NOMO-1 treated with DMSO at 0.1 percent for 48 hours (cell line): ENCODE measurements around the gene TANC1.

Experiments used
- DNase-seq: peaks from one replicate; lab custom pipeline; 2025; ENCODE audit not compliant: unreplicated experiment; lab: John Stamatoyannopoulos, UW

TANC1 gene

GRCh38 chr2:159153951-159154350 lies 185.5 kb downstream of the TANC1 start:
- no peak for DNase-seq

- DNase-seq, result no peak
Measured at GRCh38 chr2:159154366-159154765, 185.9 kb downstream of the TANC1 start.

DNA sequence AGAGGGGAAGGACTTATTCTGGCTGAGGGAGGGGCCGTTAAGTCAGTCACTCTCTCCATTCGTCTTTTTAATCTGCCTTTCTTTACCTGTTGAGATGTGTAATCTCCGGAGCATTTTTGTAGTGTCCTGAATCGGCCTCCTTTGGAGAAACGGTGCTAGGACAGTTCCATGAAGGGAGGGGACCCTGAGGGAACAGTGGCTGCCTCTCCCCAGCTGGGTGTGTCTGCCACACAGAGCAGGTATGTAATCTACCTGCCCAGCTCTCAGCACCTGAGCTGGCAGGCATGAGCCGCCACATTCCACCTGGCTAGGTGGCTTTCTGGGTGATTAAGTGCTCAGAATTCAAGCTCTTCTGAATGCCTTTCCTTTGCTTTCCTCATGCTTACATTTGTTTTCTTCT lies 186.9 kb downstream of the TANC1 start:
- DNase-seq, result no peak

- no peak for DNase-seq
Measured at GRCh38 chr2:159155791-159156190, 187.4 kb downstream of the TANC1 start.

DNA sequence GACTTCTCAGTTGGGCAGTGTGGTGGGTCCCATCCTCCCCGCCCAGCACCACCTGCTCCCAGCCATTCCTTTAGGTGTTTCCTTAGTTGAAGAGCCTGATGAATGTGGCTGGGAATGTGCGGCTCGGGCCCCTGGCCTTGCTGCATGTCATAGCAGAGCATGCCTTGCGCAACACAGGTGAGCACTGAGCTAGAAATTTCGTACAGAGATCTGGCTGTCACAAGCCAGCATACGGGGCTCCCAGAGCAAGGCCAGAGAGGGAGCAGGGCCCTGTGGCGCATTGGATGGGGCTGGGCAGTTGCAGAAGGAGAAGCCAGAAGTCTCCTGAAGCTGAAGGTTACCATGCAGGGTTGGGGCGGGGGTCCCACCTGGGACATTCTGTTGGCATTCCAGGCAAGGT lies 188.4 kb downstream of the TANC1 start:
- DNase-seq, result no peak

DNA sequence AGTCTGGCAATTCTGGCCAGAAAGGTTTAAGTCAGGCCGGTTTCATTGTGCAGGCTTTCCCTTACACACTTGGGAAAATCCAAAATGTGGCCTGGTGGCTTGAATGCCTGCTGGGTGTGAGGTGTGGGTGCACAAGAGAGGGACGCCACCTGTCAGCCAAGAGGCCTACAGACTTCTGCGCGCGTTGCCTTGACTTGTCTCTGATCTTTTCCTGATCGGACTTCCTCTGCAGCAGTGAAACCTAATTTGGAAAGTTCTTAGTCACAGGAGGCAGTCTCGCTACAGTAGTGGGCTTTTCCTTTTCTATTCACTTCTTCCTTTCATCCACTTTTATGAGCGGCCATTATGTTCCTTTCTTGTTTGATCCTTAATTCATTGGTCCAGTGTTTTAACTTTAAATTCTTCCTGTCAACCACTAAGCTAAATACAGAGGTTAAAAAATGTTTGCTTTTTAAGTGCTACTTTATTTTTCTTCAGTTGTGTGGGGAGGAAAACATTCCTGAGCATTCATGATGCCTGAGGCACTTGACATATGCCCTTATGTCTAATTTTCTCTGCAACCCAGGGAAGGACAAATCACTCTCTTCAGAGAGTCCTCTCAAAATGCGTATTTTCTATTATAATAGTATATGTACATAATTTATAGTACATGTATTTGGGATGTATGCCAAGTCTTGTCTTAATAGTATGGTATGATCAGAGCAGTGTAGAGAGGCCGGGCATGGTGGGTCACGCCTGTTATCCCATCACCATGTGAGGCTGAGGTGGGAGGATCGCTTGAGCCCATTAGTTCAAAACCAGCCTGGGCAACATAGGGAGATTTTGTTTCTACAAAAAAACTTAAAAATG lies 189.1 kb downstream of the TANC1 start:
- no peak for DNase-seq

- no peak for DNase-seq
Measured at GRCh38 chr2:159160412-159160811, 192.0 kb downstream of the TANC1 start.

DNA sequence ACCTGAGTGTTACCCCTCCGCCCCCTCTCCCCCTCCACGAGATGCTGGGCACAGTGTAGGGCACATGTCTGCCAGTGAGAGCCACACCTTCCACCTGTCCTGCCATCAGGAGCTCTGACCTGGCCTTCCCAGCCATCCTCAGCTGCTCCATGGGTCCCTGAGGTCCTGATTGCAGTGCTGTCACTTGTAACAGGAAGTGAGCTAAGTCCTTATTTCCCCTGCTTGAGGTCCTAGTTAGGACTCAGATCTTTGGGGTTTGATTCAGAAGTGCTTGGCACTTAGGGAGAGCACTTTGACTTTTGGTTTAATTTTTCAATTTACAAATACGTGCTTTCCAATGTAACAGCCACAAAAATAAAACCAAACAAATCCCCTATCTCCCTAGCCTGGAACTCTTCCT lies 192.5 kb downstream of the TANC1 start:
- peak; percentile 15 for DNase-seq

- no peak for DNase-seq
Measured at GRCh38 chr2:159163930-159164329, 195.5 kb downstream of the TANC1 start.

GRCh38 chr2:159164457-159164911 lies 196.0 kb downstream of the TANC1 start:
- DNase-seq, result no peak

GRCh38 chr2:159165048-159165447 lies 196.6 kb downstream of the TANC1 start:
- DNase-seq, result no peak

GRCh38 chr2:159168707-159169106 lies 200.3 kb downstream of the TANC1 start:
- DNase-seq, result no peak

DNA sequence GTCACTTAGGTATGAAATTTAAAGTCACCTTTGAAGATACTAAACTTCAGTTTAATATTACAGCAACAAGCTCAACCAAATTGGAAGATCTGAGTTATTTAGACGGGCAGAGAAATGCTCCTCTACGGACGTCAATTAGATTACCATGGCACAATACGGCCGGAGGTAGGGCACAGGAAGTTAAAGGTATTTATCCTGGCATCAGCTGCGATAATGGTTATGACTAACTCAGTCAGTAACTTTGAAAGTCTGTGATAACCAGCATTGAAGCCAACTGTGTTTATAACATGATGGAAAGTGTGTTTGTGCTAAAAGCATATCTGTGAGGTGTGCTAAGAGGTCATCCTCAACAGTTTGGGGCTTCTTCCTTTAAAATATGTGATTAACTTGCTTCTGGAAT lies 200.7 kb downstream of the TANC1 start:
- no peak for DNase-seq

DNA sequence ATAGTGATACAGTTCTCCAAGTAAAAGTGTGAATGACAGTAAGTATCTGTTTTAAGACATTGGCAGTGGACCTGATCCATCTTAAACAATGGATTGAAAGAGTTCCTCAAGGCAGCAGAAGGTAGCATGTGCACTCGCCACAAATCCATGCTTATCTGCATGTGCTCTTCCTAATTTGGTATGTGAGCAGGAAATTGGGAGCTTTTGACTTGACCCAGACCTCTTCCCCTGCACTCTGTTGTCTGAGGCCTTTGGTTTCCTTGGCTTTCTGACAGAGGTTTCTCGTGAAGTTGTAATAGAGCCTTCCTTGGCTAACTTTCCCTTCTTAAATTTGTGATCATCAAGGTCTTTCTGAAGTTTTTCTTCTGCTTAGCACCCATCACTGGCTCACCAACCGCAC lies 204.0 kb downstream of the TANC1 start:
- DNase-seq, result no peak

DNA sequence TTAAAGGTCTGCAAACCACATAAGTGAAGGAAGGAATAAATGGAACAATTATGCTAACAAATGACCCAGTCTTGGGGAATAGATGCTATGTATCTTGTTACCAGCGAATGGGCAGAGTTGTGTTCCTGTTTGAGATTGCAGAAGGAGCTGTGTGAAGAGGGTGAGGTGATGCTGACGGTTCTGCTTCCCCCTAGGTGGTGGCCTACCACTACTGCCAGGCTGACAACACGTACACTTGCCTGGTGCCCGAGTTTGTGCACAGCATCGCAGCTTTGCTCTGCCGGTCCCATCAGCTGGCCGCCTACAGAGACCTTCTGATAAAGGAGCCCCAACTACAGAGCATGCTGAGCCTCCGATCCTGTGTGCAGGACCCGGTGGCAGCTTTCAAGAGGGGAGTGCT lies 206.3 kb downstream of the TANC1 start:
- DNase-seq, result no peak

DNA sequence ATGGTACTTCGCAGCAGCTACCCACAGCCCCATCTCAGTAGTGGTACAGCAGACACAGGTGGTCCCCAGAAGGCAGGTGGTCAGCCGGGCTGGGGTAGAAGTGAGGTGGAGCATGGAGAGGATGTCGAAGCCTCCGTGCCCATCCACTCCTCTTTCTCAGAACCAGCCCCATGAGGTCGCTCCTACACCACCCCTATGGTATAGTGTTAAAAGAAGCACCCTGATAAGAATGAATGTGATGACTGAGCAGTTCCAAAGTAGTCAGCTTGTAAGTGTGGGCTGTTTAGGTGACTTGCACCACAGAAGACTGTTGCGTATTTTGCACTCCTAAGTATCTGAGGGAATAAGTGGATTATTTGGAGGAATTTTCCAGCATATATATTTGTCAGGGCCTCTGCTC lies 206.7 kb downstream of the TANC1 start:
- no peak for DNase-seq

GRCh38 chr2:159175927-159176326 lies 207.5 kb downstream of the TANC1 start:
- DNase-seq, result no peak

- no peak for DNase-seq
Measured at GRCh38 chr2:159176555-159176954, 208.1 kb downstream of the TANC1 start.

GRCh38 chr2:159177357-159177756 lies 208.9 kb downstream of the TANC1 start:
- no peak for DNase-seq

DNA sequence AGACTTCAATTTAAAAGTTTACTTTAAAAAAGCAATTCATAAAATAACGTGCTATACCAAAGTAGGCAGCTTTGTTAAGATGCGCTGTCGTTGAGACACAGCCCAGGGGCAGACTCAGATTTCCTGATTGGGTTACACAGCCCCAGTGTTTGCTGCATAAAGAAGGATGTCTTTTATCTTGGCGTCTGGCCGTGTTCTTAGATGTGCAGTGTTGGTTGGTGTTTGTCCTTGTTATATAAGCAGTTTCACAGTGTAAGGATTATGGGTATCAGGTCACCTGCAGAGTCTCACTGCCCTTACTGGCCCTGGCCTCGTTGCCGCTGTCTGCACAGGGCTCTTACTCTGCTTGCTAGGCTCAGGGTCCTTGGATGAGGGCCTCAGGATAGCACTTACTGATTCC lies 209.5 kb downstream of the TANC1 start:
- DNase-seq, result no peak

DNA sequence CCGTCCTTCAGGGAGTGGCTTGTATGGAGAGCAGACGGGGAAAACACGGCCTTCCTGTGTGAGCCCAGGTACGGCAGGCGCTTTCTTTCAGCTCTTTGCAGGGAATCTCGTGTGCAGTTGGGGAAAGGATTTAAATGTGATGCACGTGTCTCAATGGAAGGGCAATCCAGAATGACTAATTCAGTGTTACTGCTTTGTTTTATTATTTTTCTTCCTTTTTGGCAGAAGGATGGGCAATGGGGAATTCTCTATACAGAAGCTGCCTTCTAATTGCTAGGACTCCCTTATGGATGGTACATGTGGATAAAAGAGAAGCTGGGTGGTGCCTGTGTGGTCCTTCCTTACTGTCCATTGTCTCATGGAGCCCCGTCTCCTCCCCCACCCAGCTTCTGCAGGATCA lies 210.7 kb downstream of the TANC1 start:
- no peak for DNase-seq

GRCh38 chr2:159179696-159180095 lies 211.3 kb downstream of the TANC1 start:
- DNase-seq, result no peak

- no peak for DNase-seq
Measured at GRCh38 chr2:159183346-159183745, 214.9 kb downstream of the TANC1 start.
